HUES48 (cell line): Measurements from ENCODE around the gene PLD5.
"Not testable (repeated sequence)": the region's sequence is repeated elsewhere in the genome, so short reads cannot be mapped to it uniquely, and the experiment has no call there.

Source experiments
- H3K27ac ChIP-seq: one replicate; pipeline ENCODE4 v1.7.0; 2013; ENCODE audit warnings: low read depth, low read length, inconsistent platforms
- H3K27me3 ChIP-seq: 2 replicates; pipeline ENCODE4 v1.6.1; 2013; ENCODE audit warnings: mild to moderate bottlenecking, low read length; ENCODE audit not compliant: control insufficient read depth, insufficient read depth
- H3K36me3 ChIP-seq: 2 replicates; pipeline ENCODE4 v1.6.1; 2013; ENCODE audit warnings: low read length; ENCODE audit not compliant: control insufficient read depth, insufficient read depth
- H3K4me1 ChIP-seq: 2 replicates; pipeline ENCODE4 v1.6.1; 2013; ENCODE audit warnings: mild to moderate bottlenecking, low read length; ENCODE audit not compliant: control insufficient read depth, insufficient read depth
- H3K4me3 ChIP-seq: 2 replicates; pipeline ENCODE4 v1.5.1; 2013; ENCODE audit warnings: mild to moderate bottlenecking, low read depth, low read length
- H3K9ac ChIP-seq: 2 replicates; pipeline ENCODE4 v1.6.1; 2013; ENCODE audit warnings: mild to moderate bottlenecking, low read depth, low read length, moderate library complexity
- H3K9me3 ChIP-seq: 2 replicates; pipeline ENCODE4 v1.6.1; 2013; ENCODE audit warnings: low read length; ENCODE audit not compliant: control insufficient read depth, insufficient read depth

The PLD5 gene

GRCh38 chr1:242239398-242239797 lies 285.1 kb downstream of the PLD5 start:
- no peaks in the 10 kb centered on the region for H3K4me1 ChIP-seq
- no peak overlapping the region for H3K9ac ChIP-seq
- no peak overlapping the region for H3K4me3 ChIP-seq
- H3K9me3 ChIP-seq, result no peaks in the 10 kb centered on the region
- no peaks in the 10 kb centered on the region for H3K36me3 ChIP-seq
- H3K27ac ChIP-seq, result no peak overlapping the region
- H3K27me3 ChIP-seq, result no peaks in the 10 kb centered on the region

- Histone ChIP-seq H3K9ac (no peak overlapping the region), H3K4me1 (no peaks in the 10 kb centered on the region), H3K36me3 (no peaks in the 10 kb centered on the region), H3K4me3 (no peak overlapping the region), H3K27me3 (no peaks in the 10 kb centered on the region), H3K27ac (no peak overlapping the region), H3K9me3 (no peaks in the 10 kb centered on the region)
Measured at GRCh38 chr1:242237051-242237450, 287.4 kb downstream of the PLD5 start.

- Histone ChIP-seq H3K4me1 (peaks cover 10% of the 10 kb centered on the region; the same call in 1 of the 2 replicates), H3K4me3 (no peak overlapping the region), H3K9ac (no peak overlapping the region), H3K27ac (no peak overlapping the region), H3K9me3 (no peaks in the 10 kb centered on the region), H3K27me3 (no peaks in the 10 kb centered on the region), H3K36me3 (no peaks in the 10 kb centered on the region)
Measured at GRCh38 chr1:242228991-242229390, 295.5 kb downstream of the PLD5 start.

- H3K27ac ChIP-seq, result no peak overlapping the region
- no peaks in the 10 kb centered on the region for H3K27me3 ChIP-seq
- H3K9ac ChIP-seq, result no peak overlapping the region
- H3K9me3 ChIP-seq, result no peaks in the 10 kb centered on the region
- H3K4me3 ChIP-seq, result no peak overlapping the region
- no peaks in the 10 kb centered on the region for H3K36me3 ChIP-seq
- peaks cover 10% of the 10 kb centered on the region; the same call in 1 of the 2 replicates for H3K4me1 ChIP-seq
Measured at GRCh38 chr1:242225767-242226573, 298.5 kb downstream of the PLD5 start.

GRCh38 chr1:242224878-242225766 lies 299.4 kb downstream of the PLD5 start:
- not testable (repeated sequence) for H3K4me3 ChIP-seq, H3K9me3 ChIP-seq, H3K27me3 ChIP-seq, H3K36me3 ChIP-seq, H3K9ac ChIP-seq
- Histone ChIP-seq H3K27ac (peak overlapping the region; percentile 52), H3K4me1 (peaks cover 13% of the 10 kb centered on the region; the same call in 1 of the 2 replicates)

- Histone ChIP-seq H3K4me1 (peaks cover 19% of the 10 kb centered on the region), H3K27ac (peak overlapping the region; percentile 52), H3K27me3 (no peaks in the 10 kb centered on the region), H3K9ac (no peak overlapping the region), H3K9me3 (no peaks in the 10 kb centered on the region), H3K36me3 (no peaks in the 10 kb centered on the region), H3K4me3 (no peak overlapping the region)
Measured at GRCh38 chr1:242224461-242224860, 300.0 kb downstream of the PLD5 start.

- H3K9me3 ChIP-seq, result peaks cover 24% of the 10 kb centered on the region
- H3K27ac ChIP-seq, result no peak overlapping the region
- H3K36me3 ChIP-seq, result no peaks in the 10 kb centered on the region
- H3K4me3 ChIP-seq, result no peak overlapping the region
- H3K4me1 ChIP-seq, result peaks cover 16% of the 10 kb centered on the region
- H3K27me3 ChIP-seq, result peaks cover 6% of the 10 kb centered on the region; the same call in 1 of the 2 replicates
- H3K9ac ChIP-seq, result no peak overlapping the region
Measured at GRCh38 chr1:242219905-242220304, 304.6 kb downstream of the PLD5 start.

GRCh38 chr1:242219298-242219901 lies 305.1 kb downstream of the PLD5 start:
- H3K27ac ChIP-seq, result no peak overlapping the region
- H3K36me3 ChIP-seq, result no peaks in the 10 kb centered on the region
- H3K4me3 ChIP-seq, result no peak overlapping the region
- H3K9ac ChIP-seq, result no peak overlapping the region
- peaks cover 11% of the 10 kb centered on the region for H3K4me1 ChIP-seq
- peaks cover 6% of the 10 kb centered on the region; the same call in 1 of the 2 replicates for H3K27me3 ChIP-seq
- H3K9me3 ChIP-seq, result peaks cover 24% of the 10 kb centered on the region

GRCh38 chr1:242216368-242216767 lies 308.1 kb downstream of the PLD5 start:
- peaks cover 35% of the 10 kb centered on the region for H3K4me1 ChIP-seq
- H3K27ac ChIP-seq, result no peak overlapping the region
- no peak overlapping the region for H3K4me3 ChIP-seq
- H3K9me3 ChIP-seq, result peaks cover 27% of the 10 kb centered on the region
- no peak overlapping the region for H3K9ac ChIP-seq
- H3K27me3 ChIP-seq, result peaks cover 6% of the 10 kb centered on the region; the same call in 1 of the 2 replicates
- H3K36me3 ChIP-seq, result no peaks in the 10 kb centered on the region

- not testable (repeated sequence) for H3K4me3 ChIP-seq, H3K36me3 ChIP-seq, H3K27ac ChIP-seq, H3K9ac ChIP-seq, H3K27me3 ChIP-seq
- H3K4me1 ChIP-seq, result peaks cover 34% of the 10 kb centered on the region
- H3K9me3 ChIP-seq, result peaks cover 27% of the 10 kb centered on the region
Measured at GRCh38 chr1:242214455-242214854, 310.0 kb downstream of the PLD5 start.
